ENCODE measurements around the gene KAT2A.

- no peak for TF ChIP-seq KLF13 (tag; IDR thresholded peaks at IDR 0.05; ENCODE audit: borderline replicate concordance, low read depth)
- no peak for TF ChIP-seq SIX5 (IDR thresholded peaks at IDR 0.05; ENCODE audit: borderline replicate concordance in 1 of 2, insufficient read depth in 1 of 2, low read depth in 1 of 2, low read length in 2 of 2)
Measured at GRCh38 chr17:42112552-42113176, 8.5 kb downstream of the KAT2A start, which contains the start of gene DHX58.
